ENCODE results near the gene GNAT1.

GNAT1 gene

GRCh38 chr3:50229490-50229889 lies 38.1 kb downstream of the GNAT1 start:
- no peak for DNase-seq (ENCODE audit: low read depth)
- in situ Hi-C loops (cut with HindIII; ENCODE audit: low sequenced_read_pairs): no loop called here
- H3K4me3 ChIP-seq (ENCODE audit: low read depth, low read length): no peak overlapping the region
- no peak for TF ChIP-seq CTCF (IDR thresholded peaks at IDR 0.05; ENCODE audit: low read depth, low read length, missing control alignments)

- no peak overlapping the region for H3K4me3 ChIP-seq (ENCODE audit: low read depth, low read length)
- in situ Hi-C loops (cut with HindIII; ENCODE audit: low sequenced_read_pairs): no loop called here
- no peak for TF ChIP-seq CTCF (IDR thresholded peaks at IDR 0.05; ENCODE audit: low read depth, low read length, missing control alignments)
- DNase-seq (ENCODE audit: low read depth): no peak
Observed at GRCh38 chr3:50230104-50230793, 38.8 kb downstream of the GNAT1 start.

- DNase-seq (ENCODE audit: low read depth): no peak
- in situ Hi-C loops (cut with HindIII; ENCODE audit: low sequenced_read_pairs): no loop called here
- TF ChIP-seq CTCF (IDR thresholded peaks at IDR 0.05; ENCODE audit: low read depth, low read length, missing control alignments): no peak
- no peak overlapping the region for H3K4me3 ChIP-seq (ENCODE audit: low read depth, low read length)
Observed at GRCh38 chr3:50230794-50231125, 39.4 kb downstream of the GNAT1 start.

GRCh38 chr3:50231581-50231980 lies 40.2 kb downstream of the GNAT1 start:
- in situ Hi-C loops (cut with HindIII; ENCODE audit: low sequenced_read_pairs): no loop called here
- DNase-seq (ENCODE audit: low read depth): no peak
- TF ChIP-seq CTCF (IDR thresholded peaks at IDR 0.05; ENCODE audit: low read depth, low read length, missing control alignments): no peak
- H3K4me3 ChIP-seq (ENCODE audit: low read depth, low read length): no peak overlapping the region

- H3K4me3 ChIP-seq (ENCODE audit: low read depth, low read length): no peak overlapping the region
- in situ Hi-C loops (cut with HindIII; ENCODE audit: low sequenced_read_pairs): no loop called here
- no peak for DNase-seq (ENCODE audit: low read depth)
- TF ChIP-seq CTCF (IDR thresholded peaks at IDR 0.05; ENCODE audit: low read depth, low read length, missing control alignments): no peak
Observed at GRCh38 chr3:50232303-50232702, 40.9 kb downstream of the GNAT1 start.

- in situ Hi-C loops (cut with HindIII; ENCODE audit: low sequenced_read_pairs): no loop called here
Observed at GRCh38 chr3:50233176-50233575, 41.8 kb downstream of the GNAT1 start.

More at GRCh38 chr3:50233176-50233575, 41.8 kb downstream of the GNAT1 start:
- TF ChIP-seq CTCF (IDR thresholded peaks at IDR 0.05; ENCODE audit: low read depth, low read length, missing control alignments): no peak
- H3K4me3 ChIP-seq (ENCODE audit: low read depth, low read length): no peak overlapping the region
- no peak for DNase-seq (ENCODE audit: low read depth)
